Muscle of leg (tissue), 11 donors: ENCODE measurements around the gene AP2B1. TPM values are rescaled to one million over a fixed set of nuclear protein-coding genes. Genes with fewer than 3 reads are reported as not detected.
A peak's percentile ranks its signal among the peaks of the same experiment; 100 is the strongest.

Experiments
- DNase-seq: peaks from one replicate; pipeline ENCODE4 v3.0.0; 2013
- H3K27ac ChIP-seq: one replicate; pipeline ENCODE4 v1.5.1; 2013; ENCODE audit warnings: mild to moderate bottlenecking, low read length, control low read depth
- H3K27me3 ChIP-seq: one replicate; pipeline ENCODE4 v1.6.1; 2013; ENCODE audit warnings: low read length; ENCODE audit not compliant: control insufficient read depth, insufficient read depth
- H3K36me3 ChIP-seq: one replicate; pipeline ENCODE4 v1.6.1; 2013; ENCODE audit warnings: low read length; ENCODE audit not compliant: control insufficient read depth, insufficient read depth
- H3K4me1 ChIP-seq: one replicate; pipeline ENCODE4 v1.6.1; 2013; ENCODE audit warnings: low read length; ENCODE audit not compliant: control insufficient read depth, insufficient read depth
- H3K4me3 ChIP-seq: one replicate; pipeline ENCODE4 v1.5.1; 2013; ENCODE audit warnings: low read length, control low read depth
- H3K9me3 ChIP-seq: replicated peaks from 2 replicates; pipeline ENCODE4 v1.6.1; 2013; ENCODE audit warnings: low read depth, low read length; ENCODE audit not compliant: control insufficient read depth
- WGBS: methylation state at CpG from one replicate; pipeline ENCODE4 v1.1.5; 2013; ENCODE audit warnings: missing lambda C conversion rate; ENCODE audit not compliant: insufficient coverage; 5-methylcytosine and 5-hydroxymethylcytosine counted together
- polyA plus RNA-seq, 8 donors: library from polyadenylated mRNA; unstranded; fragments of 120-200 nt; gene quantifications; one replicate each; pipeline versions ENCODE4 v1.2.1 to v1.2.3, GENCODE V29; 2013; ENCODE audit warnings: inconsistent platforms in 1 of 8, low replicate concordance in 1 of 8; ENCODE audit not compliant: insufficient read length in 8 of 8, insufficient read depth in 1 of 8
- total RNA-seq: library from RNA; stranded (reverse); fragments of 120-200 nt; gene quantifications from one replicate; pipeline ENCODE4 v1.2.4, GENCODE V29; 2013

Gene AP2B1
- total and polyA plus RNA-seq, 9 donors, result 45.4 to 92.9 (median 75.4) TPM

DNA sequence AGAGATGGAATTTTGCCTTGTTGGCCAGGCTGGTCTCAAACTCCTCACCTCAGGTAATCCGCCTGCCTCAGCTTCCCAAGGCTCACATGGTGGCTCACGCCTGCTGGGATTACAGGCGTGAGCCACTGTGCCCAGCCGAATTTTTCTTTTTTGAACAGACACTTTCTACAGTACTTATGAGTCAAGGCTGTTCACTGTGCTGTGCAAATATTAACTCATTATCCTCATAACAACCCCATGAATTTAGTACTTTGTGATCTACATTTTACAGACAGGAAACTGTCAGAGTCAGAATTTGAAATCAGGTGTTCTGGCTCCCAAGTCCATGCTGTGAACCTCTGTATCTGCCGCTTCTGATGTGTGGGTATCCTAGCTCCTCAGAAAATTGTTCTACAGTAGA, 118.6 kb downstream of the AP2B1 start:
- Histone ChIP-seq H3K4me1 (no peaks in the 10 kb centered on the region), H3K27ac (no peak overlapping the region), H3K36me3 (peaks cover 8% of the 10 kb centered on the region), H3K9me3 (no peaks in the 10 kb centered on the region), H3K27me3 (no peaks in the 10 kb centered on the region), H3K4me3 (no peak overlapping the region)
- WGBS, result 67% methylated on average over 4 of the region's 5 CpGs
- DNase-seq, result no peak

GRCh38 chr17:35708149-35708548, 121.0 kb downstream of the AP2B1 start:
- Histone ChIP-seq H3K36me3 (peaks cover 12% of the 10 kb centered on the region), H3K4me1 (peaks cover 2% of the 10 kb centered on the region), H3K4me3 (no peak overlapping the region), H3K27ac (no peak overlapping the region), H3K27me3 (no peaks in the 10 kb centered on the region), H3K9me3 (no peaks in the 10 kb centered on the region)
- DNase-seq, result no peak
- WGBS, result no CpG with 5 or more reads among the region's 3 CpGs

GRCh38 chr17:35708951-35709350, 121.8 kb downstream of the AP2B1 start:
- Histone ChIP-seq H3K4me3 (no peak overlapping the region), H3K27me3 (no peaks in the 10 kb centered on the region), H3K36me3 (peaks cover 12% of the 10 kb centered on the region), H3K9me3 (no peaks in the 10 kb centered on the region), H3K4me1 (peaks cover 6% of the 10 kb centered on the region), H3K27ac (no peak overlapping the region)
- no peak for DNase-seq
- WGBS, result no CpG with 5 or more reads among the region's 3 CpGs

GRCh38 chr17:35709874-35710273, 122.8 kb downstream of the AP2B1 start:
- Histone ChIP-seq H3K4me1 (peaks cover 6% of the 10 kb centered on the region), H3K27me3 (no peaks in the 10 kb centered on the region), H3K27ac (no peak overlapping the region), H3K9me3 (no peaks in the 10 kb centered on the region), H3K36me3 (peaks cover 12% of the 10 kb centered on the region), H3K4me3 (no peak overlapping the region)
- DNase-seq, result no peak
- WGBS, result no CpG with 5 or more reads among the region's 3 CpGs

- WGBS, result no CpG with 5 or more reads among the region's 2 CpGs
- Histone ChIP-seq H3K27me3 (no peaks in the 10 kb centered on the region), H3K4me1 (peaks cover 6% of the 10 kb centered on the region), H3K9me3 (no peaks in the 10 kb centered on the region), H3K36me3 (peaks cover 12% of the 10 kb centered on the region), H3K4me3 (no peak overlapping the region), H3K27ac (no peak overlapping the region)
- DNase-seq, result no peak
Measured at GRCh38 chr17:35710950-35711349, 123.8 kb downstream of the AP2B1 start.

DNA sequence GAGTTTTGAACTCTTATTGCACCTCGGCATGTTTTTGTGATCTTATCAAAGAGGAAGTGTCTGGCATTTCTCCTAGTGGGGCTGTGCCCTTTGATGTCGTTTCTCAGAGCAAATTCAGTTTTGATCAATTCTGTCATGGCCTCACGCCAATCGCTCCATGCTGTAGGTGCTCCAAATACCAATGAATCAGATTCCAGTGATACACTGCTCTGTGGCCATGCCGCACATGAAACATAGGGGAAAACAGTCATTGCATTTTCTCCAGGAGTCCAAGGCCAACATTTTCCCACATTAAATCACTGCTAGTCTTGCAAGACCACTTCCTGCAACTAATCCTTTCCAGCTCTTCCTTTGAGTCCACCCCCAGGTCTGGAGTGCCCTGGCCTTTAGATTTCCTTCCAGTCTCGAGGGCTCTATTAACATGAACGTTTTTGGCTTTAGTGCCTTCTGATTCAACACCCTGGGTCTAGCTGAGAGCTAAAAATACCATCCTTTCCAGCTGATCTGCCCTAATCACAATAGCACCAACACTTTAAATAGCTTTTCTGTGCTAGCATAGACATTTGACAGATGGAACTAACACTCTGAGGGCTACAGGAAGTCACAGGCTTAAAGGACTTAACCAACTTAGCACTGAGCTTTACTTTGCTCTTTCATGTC, 126.1 kb downstream of the AP2B1 start:
- DNase-seq, result peak; percentile 60
- H3K27me3 ChIP-seq, result no peaks in the 10 kb centered on the region
- peaks cover 18% of the 10 kb centered on the region for H3K36me3 ChIP-seq
- peaks cover 6% of the 10 kb centered on the region for H3K4me1 ChIP-seq
- H3K9me3 ChIP-seq, result no peaks in the 10 kb centered on the region
- 19% methylated on average over 7 of the region's 7 CpGs for WGBS
- peak overlapping the region; percentile 22 for H3K27ac ChIP-seq
- no peak overlapping the region for H3K4me3 ChIP-seq

- Histone ChIP-seq H3K36me3 (peaks cover 17% of the 10 kb centered on the region), H3K27ac (no peak overlapping the region), H3K4me1 (peaks cover 6% of the 10 kb centered on the region), H3K4me3 (no peak overlapping the region), H3K9me3 (no peaks in the 10 kb centered on the region), H3K27me3 (no peaks in the 10 kb centered on the region)
- WGBS, result 70% methylated on average over 2 of the region's 2 CpGs
- DNase-seq, result no peak
Measured at GRCh38 chr17:35714988-35715387, 127.9 kb downstream of the AP2B1 start.

GRCh38 chr17:35715416-35715815, 128.3 kb downstream of the AP2B1 start:
- no peaks in the 10 kb centered on the region for H3K9me3 ChIP-seq
- no peak overlapping the region for H3K4me3 ChIP-seq
- no peak overlapping the region for H3K27ac ChIP-seq
- no peak for DNase-seq
- H3K27me3 ChIP-seq, result no peaks in the 10 kb centered on the region
- peaks cover 16% of the 10 kb centered on the region for H3K36me3 ChIP-seq
- H3K4me1 ChIP-seq, result peaks cover 6% of the 10 kb centered on the region

DNA sequence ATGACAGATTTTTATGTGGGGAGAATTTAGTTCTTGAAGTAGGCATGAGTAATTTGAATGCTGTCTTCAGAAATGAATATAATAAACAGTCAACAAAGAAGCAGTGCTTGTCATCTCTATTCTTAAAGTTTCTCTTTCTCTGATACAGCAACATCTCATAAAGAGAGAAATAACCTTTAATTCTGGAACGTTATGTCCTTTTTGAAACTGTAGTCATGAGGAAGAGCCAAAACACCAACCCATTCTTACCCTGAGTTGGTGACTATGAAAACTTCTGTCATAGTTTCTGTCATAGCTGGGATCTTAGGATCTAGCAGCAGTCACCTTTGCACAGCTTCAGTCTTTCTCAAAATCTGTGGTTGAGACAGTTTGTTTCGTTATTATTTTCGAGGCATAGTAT, 129.1 kb downstream of the AP2B1 start:
- no peak overlapping the region for H3K4me3 ChIP-seq
- no CpG with 5 or more reads among the region's 3 CpGs for WGBS
- peaks cover 6% of the 10 kb centered on the region for H3K4me1 ChIP-seq
- no peaks in the 10 kb centered on the region for H3K27me3 ChIP-seq
- H3K36me3 ChIP-seq, result peaks cover 11% of the 10 kb centered on the region
- H3K9me3 ChIP-seq, result no peaks in the 10 kb centered on the region
- no peak overlapping the region for H3K27ac ChIP-seq
- DNase-seq, result no peak

GRCh38 chr17:35716897-35717465, 129.9 kb downstream of the AP2B1 start:
- H3K4me1 ChIP-seq, result peaks cover 6% of the 10 kb centered on the region
- no peak for DNase-seq
- no peaks in the 10 kb centered on the region for H3K27me3 ChIP-seq
- H3K27ac ChIP-seq, result no peak overlapping the region
- H3K9me3 ChIP-seq, result no peaks in the 10 kb centered on the region
- peaks cover 13% of the 10 kb centered on the region for H3K36me3 ChIP-seq
- H3K4me3 ChIP-seq, result no peak overlapping the region
- no CpG with 5 or more reads among the region's 4 CpGs for WGBS

- WGBS, result no CpG with 5 or more reads among the region's 2 CpGs
- H3K36me3 ChIP-seq, result peaks cover 13% of the 10 kb centered on the region
- H3K9me3 ChIP-seq, result no peaks in the 10 kb centered on the region
- no peak overlapping the region for H3K4me3 ChIP-seq
- DNase-seq, result no peak
- no peaks in the 10 kb centered on the region for H3K27me3 ChIP-seq
- H3K4me1 ChIP-seq, result peaks cover 6% of the 10 kb centered on the region
- no peak overlapping the region for H3K27ac ChIP-seq
Measured at GRCh38 chr17:35717475-35717874, 130.4 kb downstream of the AP2B1 start.
